Lower leg skin (tissue), 4 donors: ENCODE data around the gene MLLT11. TPM values are rescaled to one million over a fixed set of nuclear protein-coding genes. Genes with fewer than 3 reads are reported as not detected.

Experiments used
- DNase-seq, 2 donors: peaks; one replicate each; pipeline ENCODE4 v3.0.0-alpha.2; 2019; ENCODE audit warnings: low spot score in 2 of 2
- H3K4me3 ChIP-seq: fragments of 200-600 bp; sonication (generic); 2 replicates; pipeline ENCODE4 v1.5.1; 2017; ENCODE audit warnings: mild to moderate bottlenecking, low read depth; ENCODE audit not compliant: poor library complexity, severe bottlenecking
- POLR2A ChIP-seq, 2 donors: fragments of 450-650 bp; IDR thresholded peaks; one replicate each; pipeline ENCODE4 v1.6.1; 2016 to 2017; ENCODE audit warnings: antibody characterized with exemption in 2 of 2, mild to moderate bottlenecking in 1 of 2, moderate library complexity in 1 of 2
- WGBS, 2 donors: methylation state at CpG; one replicate each; pipeline ENCODE4 v1.1.5; 2018; 5-methylcytosine and 5-hydroxymethylcytosine counted together
- intact Hi-C: fragments of 100-400 bp; cut with DNase I; formaldehyde crosslinking; loops from one replicate; pipeline ENCODE4 v1.15.0; 2023; ENCODE audit warnings: low total_unique reads
- total RNA-seq, 4 donors: library from RNA; depleted of rRNA; stranded (reverse); fragments of >200 nt; gene quantifications; one replicate each; pipeline ENCODE4 v1.1.0, GENCODE V29; 2016
- TF ChIP-seq, protein P1 (sequence below), 3 donors: fragments of 450-650 bp; IDR thresholded peaks; one replicate each; pipeline ENCODE4 v1.5.1; 2016; ENCODE audit warnings: antibody characterized with exemption in 3 of 3, mild to moderate bottlenecking in 3 of 3, moderate library complexity in 2 of 3

MLLT11 gene, protein sequence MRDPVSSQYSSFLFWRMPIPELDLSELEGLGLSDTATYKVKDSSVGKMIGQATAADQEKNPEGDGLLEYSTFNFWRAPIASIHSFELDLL
- 1 to 10 TPM in 1 of 4 donors, under 1 TPM in 3; 0.47 to 1.6 (median 0.70) TPM for total RNA-seq

DNA sequence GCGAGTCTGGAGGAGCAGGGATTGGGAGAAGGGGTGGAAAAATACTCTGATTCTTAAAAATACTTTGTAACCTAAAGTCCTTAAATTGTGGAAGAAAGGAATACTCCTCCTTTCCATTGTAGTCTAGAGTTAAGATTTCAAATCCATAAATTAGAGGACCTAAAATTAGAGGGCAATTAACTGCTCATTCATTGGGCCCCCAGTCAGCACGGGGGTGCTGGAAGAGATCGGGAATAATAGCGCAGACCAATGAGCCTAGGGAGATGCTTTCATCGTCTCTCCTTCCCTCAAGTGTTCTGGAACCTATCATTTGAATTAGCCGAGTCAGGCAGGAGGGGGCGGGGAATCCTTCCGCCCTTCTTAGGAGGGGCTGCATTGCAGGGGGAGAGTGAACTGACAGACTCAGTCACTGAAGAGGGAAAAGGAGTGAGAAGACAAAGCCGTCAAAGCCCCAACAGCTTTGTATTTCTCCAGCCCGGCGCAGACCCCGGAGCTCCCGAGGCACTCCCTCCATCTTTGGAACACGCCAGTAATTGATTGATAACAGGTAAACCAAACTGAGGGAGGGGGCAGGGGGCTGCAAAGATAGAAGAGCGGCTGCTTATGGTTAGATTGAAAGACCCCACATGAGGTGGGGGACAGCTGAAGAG, at the start of gene MLLT11:
MLLT11 (plus strand) TSS at position 391 of the 650 bp plus-strand sequence. CDS start 6,828 bp downstream, outside the sequence.
- no peak for DNase-seq
- intact Hi-C loops, result no loop called here

DNA sequence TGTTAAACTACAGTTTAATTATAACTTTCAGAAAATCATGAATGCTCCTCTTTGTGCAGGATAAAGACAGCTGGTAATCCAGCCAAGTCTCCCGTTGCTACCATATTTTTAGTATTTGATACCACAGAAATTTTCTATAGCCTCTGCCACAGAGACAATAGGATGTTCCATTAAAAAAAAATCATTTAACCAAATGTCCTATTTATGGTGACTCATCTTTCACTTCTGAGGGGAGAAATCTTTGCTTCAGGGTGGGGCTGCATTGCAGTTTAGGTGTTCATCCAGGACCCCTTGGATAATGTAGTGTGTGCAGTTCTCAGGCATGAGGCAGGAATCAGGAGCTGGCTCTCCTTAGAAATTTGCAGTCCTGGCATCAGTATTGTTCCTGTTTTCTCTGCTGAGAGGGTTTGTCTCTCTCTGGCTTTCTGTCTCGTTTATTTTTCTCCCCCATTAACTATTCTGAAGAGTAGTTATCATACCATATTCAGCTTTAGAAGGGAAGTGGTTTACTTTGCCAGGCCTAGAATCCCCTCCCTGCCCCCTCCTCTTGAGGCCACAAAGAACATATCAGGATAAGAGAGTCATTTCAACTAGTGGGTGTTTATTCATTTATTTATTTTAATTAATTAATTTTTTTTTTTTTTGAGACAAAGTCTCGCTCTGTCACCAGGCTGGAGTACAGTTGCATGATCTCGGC, 48.9 kb upstream of the MLLT11 start:
- 53 to 57% methylated on average over 4 of the region's 4 CpGs for WGBS, 2 donors
- intact Hi-C loops, result no loop called here
- no peak for DNase-seq
- TF ChIP-seq POLR2A (IDR thresholded peaks at IDR 0.05), result no peak
- TF ChIP-seq, protein P1, sequence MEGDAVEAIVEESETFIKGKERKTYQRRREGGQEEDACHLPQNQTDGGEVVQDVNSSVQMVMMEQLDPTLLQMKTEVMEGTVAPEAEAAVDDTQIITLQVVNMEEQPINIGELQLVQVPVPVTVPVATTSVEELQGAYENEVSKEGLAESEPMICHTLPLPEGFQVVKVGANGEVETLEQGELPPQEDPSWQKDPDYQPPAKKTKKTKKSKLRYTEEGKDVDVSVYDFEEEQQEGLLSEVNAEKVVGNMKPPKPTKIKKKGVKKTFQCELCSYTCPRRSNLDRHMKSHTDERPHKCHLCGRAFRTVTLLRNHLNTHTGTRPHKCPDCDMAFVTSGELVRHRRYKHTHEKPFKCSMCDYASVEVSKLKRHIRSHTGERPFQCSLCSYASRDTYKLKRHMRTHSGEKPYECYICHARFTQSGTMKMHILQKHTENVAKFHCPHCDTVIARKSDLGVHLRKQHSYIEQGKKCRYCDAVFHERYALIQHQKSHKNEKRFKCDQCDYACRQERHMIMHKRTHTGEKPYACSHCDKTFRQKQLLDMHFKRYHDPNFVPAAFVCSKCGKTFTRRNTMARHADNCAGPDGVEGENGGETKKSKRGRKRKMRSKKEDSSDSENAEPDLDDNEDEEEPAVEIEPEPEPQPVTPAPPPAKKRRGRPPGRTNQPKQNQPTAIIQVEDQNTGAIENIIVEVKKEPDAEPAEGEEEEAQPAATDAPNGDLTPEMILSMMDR (IDR thresholded peaks at IDR 0.05), result no peak
- H3K4me3 ChIP-seq, result no peak overlapping the region

More for the DNA sequence above, at the start of gene MLLT11:
- 3 to 6% methylated on average over 15 of the region's 15 CpGs for WGBS, 2 donors
- peak within 1 kb of the TSS; percentile 98 for H3K4me3 ChIP-seq
- TF ChIP-seq, protein P1 (IDR thresholded peaks at IDR 0.05), result no peak
- TF ChIP-seq POLR2A (IDR thresholded peaks at IDR 0.05), result no peak

DNA sequence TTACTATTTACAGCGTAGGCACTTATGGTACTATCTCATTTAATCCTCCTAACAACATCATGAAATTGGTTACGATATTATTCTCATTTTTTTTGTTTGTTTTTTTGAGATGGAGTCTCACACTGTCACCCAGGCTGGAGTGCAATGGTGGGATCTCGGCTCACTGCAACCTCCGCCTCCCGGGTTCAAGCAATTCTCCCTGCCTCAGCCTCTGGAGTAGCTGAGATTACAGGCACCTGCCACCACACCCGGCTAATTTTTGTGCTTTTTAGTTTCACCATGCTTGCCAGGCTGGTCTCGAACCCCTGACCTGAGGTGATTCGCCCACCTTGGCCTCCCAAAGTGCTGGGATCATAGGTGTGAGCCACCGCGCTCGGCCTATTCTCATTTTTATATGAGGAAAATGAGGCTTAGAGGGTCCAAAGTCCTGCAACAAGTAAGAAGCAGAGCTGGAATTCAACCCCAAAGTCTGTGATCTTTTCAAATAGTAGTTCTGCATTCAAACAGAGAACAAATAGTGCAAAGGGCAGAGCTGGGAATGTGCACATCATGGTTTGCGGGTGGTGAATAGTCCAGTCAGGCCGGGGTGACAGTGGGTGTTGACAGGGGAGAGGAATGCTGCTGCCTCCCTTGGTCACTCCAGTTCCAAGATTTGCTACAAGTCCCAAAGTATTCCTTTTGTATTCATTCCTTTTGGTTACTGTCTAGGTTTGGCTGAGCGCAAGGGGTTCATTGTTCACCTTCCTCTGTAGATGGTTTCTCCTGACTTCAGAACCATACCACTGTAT, 47.3 kb upstream of the MLLT11 start:
- WGBS, 2 donors, result 93 to 96% methylated on average over 14 of the region's 14 CpGs
- TF ChIP-seq, protein P1 (IDR thresholded peaks at IDR 0.05), result no peak
- no peak for TF ChIP-seq POLR2A (IDR thresholded peaks at IDR 0.05)
- no peak overlapping the region for H3K4me3 ChIP-seq
- no peak for DNase-seq
- intact Hi-C loops, result no loop called here

DNA sequence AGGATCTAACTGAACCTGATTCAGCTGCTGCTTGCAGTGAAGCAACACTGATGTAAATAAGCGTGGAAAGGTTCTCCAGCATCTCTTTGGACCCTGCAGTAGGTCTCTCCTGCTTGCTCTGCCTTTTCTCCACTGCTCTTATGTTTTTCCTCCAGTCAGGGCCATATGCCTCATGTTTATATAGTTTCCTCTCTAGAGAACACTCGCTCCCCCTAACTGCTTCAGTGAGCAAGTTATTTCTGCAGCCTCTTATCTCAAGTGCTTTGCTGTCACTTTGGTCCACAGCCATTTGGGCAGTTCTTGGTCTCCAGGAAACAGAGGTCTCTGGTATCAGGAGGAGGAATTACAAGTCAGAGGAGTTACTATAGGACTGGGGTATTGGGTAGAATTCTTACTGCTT, 46.7 kb upstream of the MLLT11 start:
- intact Hi-C loops, result no loop called here
- no peak for TF ChIP-seq POLR2A (IDR thresholded peaks at IDR 0.05)
- TF ChIP-seq, protein P1 (IDR thresholded peaks at IDR 0.05), result no peak
- no peak overlapping the region for H3K4me3 ChIP-seq
- no peak for DNase-seq
- WGBS, 2 donors, result 78 to 81% methylated on average over 2 of the region's 2 CpGs

DNA sequence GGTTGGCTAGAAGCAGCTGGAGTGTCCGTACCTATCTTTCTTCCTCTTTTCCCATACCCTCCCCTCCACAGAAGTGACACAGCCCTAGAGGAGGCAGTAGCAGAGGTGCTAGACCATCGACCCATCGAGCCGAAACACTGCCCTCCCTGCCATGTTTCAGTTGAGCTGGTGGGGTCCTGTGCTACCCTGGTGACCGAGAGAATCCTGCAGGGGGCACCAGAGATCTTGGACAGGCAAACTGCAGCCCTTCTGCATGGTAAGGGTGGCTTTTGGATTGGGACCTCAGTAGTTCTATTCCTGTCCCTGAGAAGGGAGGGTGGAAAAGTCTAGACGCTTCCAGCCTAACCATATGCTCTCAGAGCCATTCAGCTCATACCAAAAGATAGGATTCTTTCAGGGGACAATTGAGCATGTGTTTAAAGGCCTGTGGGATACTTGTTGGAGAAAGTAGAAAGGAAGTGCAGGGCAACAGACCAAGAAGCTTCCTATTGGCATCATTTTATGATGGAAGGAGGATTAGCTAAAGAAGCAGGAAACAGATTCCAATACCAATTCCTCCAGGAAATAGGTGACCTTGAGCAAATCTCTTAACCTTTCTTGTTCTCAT, 35.6 kb upstream of the MLLT11 start:
- peak; percentile 73 to 93 for DNase-seq
- H3K4me3 ChIP-seq, result no peak overlapping the region
- intact Hi-C loops, result loop anchor here (5.0 kb wide), 1 partner anchor 133 kb away; the partner anchor contains the start of gene TNFAIP8L2
- WGBS, 2 donors, result 23 to 26% methylated on average over 6 of the region's 6 CpGs
- TF ChIP-seq, protein P1 (IDR thresholded peaks at IDR 0.05), result peak in 1 of 3 donors; percentile 13
- no peak for TF ChIP-seq POLR2A (IDR thresholded peaks at IDR 0.05)
